ENCODE measurements around the gene GOLGA6A. TPM values are rescaled to one million over a fixed set of nuclear protein-coding genes. Genes with fewer than 3 reads are reported as not detected.

GOLGA6A gene
- total and polyA plus RNA-seq, 9 of the 15 experiments (the other 6 are each of a cell fraction or from before 2014, with no cell fraction given), result not detected

DNA sequence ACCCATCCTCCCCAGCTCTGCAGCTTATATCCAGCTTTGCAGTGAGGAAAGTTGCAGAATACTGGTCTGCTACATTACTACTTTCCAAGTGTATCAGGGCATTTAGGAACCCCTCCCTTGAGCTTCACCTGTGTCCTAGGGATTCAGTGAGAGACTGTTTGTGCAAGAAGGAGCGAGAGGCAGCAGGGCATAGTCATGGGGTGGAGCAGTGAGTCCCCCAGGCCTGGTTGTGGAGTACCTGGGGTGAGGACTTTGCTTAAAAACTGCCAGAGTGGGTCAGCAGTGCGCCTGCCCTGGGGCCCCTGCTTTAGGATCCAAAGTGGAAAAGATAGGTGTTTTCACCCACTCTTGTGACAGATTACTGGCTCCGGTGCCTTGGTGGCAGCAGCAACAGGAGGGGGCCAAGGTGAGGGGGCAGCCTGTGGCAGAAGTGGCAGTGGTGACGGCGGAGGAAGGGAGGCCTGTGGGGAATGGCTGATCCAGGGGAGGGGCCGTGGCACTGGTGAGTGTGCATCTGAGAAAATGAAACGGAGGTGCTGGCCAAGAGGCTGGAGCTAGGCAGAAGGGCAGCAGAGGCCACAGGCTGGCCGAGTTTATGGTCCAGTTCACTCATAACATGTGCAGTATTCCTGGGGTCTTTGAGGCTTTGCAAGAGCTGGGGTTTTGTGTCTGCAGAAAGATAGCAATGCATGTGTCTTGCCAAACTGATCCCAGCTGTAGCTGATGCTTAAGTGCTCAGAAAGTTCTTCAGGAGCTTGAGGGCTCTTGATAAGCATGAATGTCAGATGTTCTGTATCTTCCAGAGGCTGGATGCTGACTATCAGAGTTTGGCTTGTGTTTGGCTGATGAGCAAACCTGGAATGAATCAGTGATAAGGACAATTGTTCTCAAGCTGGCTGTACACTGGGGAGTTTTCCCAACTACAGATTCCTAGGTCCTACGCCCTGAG lies 43.4 kb downstream of the GOLGA6A start (continued):
- no peak for TF ChIP-seq SIN3A (IDR thresholded peaks at IDR 0.05; ENCODE audit: borderline replicate concordance in 2 of 2, control insufficient read depth in 1 of 2, low read depth in 2 of 2, low read length in 2 of 2)
- no peak for TF ChIP-seq NRF1 (conservative IDR thresholded peaks at IDR 0.05 in 1 of 2, IDR thresholded peaks at IDR 0.05 in 1 of 2)
- no peak for TF ChIP-seq COPS2 (conservative IDR thresholded peaks at IDR 0.05)
- no peak for TF ChIP-seq ZNF23 (CRISPR knock-in tag; IDR thresholded peaks at IDR 0.05)
- TF ChIP-seq PHF8 (IDR thresholded peaks at IDR 0.05; ENCODE audit: borderline replicate concordance, low read length), result no peak
- TF ChIP-seq ZBTB49 (CRISPR knock-in tag; IDR thresholded peaks at IDR 0.05; ENCODE audit: borderline replicate concordance), result no peak
- TF ChIP-seq FOXP1 (CRISPR knock-in tag; IDR thresholded peaks at IDR 0.05), result no peak
- TF ChIP-seq HLTF (IDR thresholded peaks at IDR 0.05), result no peak
- TF ChIP-seq, protein P1, sequence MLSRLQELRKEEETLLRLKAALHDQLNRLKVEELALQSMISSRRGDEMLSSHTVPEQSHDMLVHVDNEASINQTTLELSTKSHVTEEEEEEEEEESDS (CRISPR knock-in tag; IDR thresholded peaks at IDR 0.05), result no peak
- TF ChIP-seq TAF9B (IDR thresholded peaks at IDR 0.05; ENCODE audit: partially characterized antibody), result no peak
- TF ChIP-seq ZBTB26 (CRISPR knock-in tag; IDR thresholded peaks at IDR 0.05), result no peak
- no peak for TF ChIP-seq PURB (CRISPR knock-in tag; IDR thresholded peaks at IDR 0.05; ENCODE audit: low read depth)
- TF ChIP-seq, protein P2, sequence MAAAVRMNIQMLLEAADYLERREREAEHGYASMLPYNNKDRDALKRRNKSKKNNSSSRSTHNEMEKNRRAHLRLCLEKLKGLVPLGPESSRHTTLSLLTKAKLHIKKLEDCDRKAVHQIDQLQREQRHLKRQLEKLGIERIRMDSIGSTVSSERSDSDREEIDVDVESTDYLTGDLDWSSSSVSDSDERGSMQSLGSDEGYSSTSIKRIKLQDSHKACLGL (CRISPR knock-in tag; IDR thresholded peaks at IDR 0.05; ENCODE audit: borderline replicate concordance, poor library complexity, severe bottlenecking), result no peak
- no peak for TF ChIP-seq ZBTB5 (IDR thresholded peaks at IDR 0.05)
- no peak for TF ChIP-seq FUS (optimal IDR thresholded peaks at IDR 0.05; ENCODE audit: low read depth, low read length)
- TF ChIP-seq CBX8 (IDR thresholded peaks at IDR 0.05; ENCODE audit: borderline replicate concordance, extremely low read depth, low read depth, low read length, poor library complexity, severe bottlenecking), result no peak
- TF ChIP-seq ZNF561 (CRISPR knock-in tag; conservative IDR thresholded peaks at IDR 0.05), result no peak

Data from K562 (cell line).